ENCODE results near the gene DCTN1.

The DCTN1 gene

DNA sequence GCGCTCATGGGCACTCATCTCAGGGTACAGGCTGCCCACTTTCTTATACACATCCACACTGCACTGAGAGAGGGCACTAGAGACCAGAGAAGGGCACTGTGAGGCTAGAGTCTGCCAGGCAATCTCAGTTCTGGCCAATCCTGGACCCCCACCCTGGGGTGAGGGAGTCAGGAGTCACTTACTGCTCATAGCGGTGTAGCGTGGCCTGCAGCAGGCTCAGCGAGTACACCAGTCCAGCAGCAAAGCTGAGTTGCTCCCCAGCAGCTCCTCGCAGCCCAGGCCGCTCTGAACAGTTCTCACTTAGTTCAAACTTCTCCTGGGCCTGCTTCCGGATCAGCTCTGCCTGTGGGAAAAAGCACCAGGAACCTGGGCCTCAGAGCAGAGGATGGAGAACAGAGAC lies 12.3 kb downstream of the DCTN1 start:
- no peak for DNase-seq (ENCODE audit: low read depth)
- H3K4me3 ChIP-seq (ENCODE audit: low read depth, low read length) = no peak overlapping the region
- no peak for TF ChIP-seq MYC (IDR thresholded peaks at IDR 0.05; ENCODE audit: low read depth, low read length)
- TF ChIP-seq POLR2A (IDR thresholded peaks at IDR 0.05; ENCODE audit: extremely low read depth, insufficient read length) = no peak
- TF ChIP-seq, protein P1, sequence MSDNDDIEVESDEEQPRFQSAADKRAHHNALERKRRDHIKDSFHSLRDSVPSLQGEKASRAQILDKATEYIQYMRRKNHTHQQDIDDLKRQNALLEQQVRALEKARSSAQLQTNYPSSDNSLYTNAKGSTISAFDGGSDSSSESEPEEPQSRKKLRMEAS (IDR thresholded peaks at IDR 0.05; ENCODE audit: low read depth, low read length) = no peak
- TF ChIP-seq, protein P2, sequence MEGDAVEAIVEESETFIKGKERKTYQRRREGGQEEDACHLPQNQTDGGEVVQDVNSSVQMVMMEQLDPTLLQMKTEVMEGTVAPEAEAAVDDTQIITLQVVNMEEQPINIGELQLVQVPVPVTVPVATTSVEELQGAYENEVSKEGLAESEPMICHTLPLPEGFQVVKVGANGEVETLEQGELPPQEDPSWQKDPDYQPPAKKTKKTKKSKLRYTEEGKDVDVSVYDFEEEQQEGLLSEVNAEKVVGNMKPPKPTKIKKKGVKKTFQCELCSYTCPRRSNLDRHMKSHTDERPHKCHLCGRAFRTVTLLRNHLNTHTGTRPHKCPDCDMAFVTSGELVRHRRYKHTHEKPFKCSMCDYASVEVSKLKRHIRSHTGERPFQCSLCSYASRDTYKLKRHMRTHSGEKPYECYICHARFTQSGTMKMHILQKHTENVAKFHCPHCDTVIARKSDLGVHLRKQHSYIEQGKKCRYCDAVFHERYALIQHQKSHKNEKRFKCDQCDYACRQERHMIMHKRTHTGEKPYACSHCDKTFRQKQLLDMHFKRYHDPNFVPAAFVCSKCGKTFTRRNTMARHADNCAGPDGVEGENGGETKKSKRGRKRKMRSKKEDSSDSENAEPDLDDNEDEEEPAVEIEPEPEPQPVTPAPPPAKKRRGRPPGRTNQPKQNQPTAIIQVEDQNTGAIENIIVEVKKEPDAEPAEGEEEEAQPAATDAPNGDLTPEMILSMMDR (IDR thresholded peaks at IDR 0.05; ENCODE audit: low read depth, low read length) = no peak

DNA sequence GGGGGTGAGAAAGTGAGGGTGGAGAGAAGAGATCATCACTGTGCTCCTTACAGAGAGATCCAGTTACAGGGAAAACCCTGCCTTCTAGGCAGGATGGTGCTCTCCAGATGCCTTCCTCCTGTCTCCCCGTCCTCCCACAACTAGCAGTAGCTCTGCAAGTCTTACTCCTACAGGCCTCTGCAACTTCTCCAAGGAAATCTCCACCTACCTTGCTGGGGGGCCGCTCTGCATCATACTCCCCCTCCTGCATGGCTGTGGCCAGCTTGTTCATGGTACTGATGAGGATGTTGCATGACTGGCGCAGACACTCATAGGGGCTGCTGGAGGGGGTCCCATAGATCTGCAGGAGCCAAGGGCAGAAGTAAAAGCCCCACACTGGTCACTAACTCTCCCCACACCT lies 14.1 kb downstream of the DCTN1 start:
- no peak overlapping the region for H3K4me3 ChIP-seq (ENCODE audit: low read depth, low read length)
- no peak for DNase-seq (ENCODE audit: low read depth)
- TF ChIP-seq MYC (IDR thresholded peaks at IDR 0.05; ENCODE audit: low read depth, low read length) = no peak
- TF ChIP-seq, protein P1 (IDR thresholded peaks at IDR 0.05; ENCODE audit: low read depth, low read length) = no peak
- TF ChIP-seq POLR2A (IDR thresholded peaks at IDR 0.05; ENCODE audit: extremely low read depth, insufficient read length) = no peak
- TF ChIP-seq, protein P2 (IDR thresholded peaks at IDR 0.05; ENCODE audit: low read depth, low read length) = no peak

DNA sequence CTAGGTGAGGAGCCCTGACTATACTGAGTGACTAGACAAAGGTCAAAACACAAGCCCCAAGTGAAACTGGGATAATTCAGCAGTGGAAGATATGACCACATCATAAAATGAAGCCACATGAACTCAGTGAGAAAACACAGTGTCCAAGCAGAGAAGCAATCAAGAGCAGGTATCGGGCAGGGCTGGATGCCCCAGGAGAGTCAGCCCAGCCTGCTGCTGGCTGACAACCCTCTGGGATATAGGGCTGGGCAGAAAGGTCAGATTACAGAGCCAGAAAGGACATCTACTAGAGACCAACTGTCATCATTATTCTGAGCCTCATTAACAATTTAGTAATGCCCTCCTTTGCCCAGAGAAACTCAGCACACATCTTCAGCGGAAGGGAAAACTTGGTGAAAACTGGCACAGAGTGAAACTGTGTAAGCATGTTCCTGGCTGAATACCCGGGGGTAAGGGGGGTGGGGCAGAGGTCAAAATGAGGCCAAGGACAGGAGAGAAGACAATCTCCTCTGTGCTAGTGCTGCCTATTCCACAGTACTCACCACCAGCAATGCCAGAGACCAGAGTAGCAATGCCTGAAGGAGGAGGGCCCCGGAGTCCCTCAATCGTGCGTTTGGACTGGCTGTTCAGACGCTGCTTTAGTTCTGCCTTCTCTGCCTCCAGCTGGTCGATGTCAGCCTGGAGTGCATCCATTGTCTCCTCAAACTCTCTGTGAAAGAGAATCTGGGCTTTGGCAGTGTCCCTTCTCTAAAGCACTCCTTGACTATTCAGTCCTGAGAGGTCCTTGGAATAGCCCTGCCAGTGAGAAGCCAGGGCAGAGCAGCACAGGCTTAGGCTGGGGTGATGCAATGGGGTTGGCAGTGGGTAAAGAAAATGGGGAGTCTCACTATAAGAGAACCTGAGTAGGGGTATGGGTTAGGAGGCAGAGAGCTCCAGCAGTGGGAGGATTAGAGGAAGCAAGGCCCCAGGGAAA lies 15.3 kb downstream of the DCTN1 start:
- TF ChIP-seq POLR2A (IDR thresholded peaks at IDR 0.05; ENCODE audit: extremely low read depth, insufficient read length) (no peak), MYC (IDR thresholded peaks at IDR 0.05; ENCODE audit: low read depth, low read length) (no peak)
- TF ChIP-seq, protein P1 (IDR thresholded peaks at IDR 0.05; ENCODE audit: low read depth, low read length) = no peak
- TF ChIP-seq, protein P2 (IDR thresholded peaks at IDR 0.05; ENCODE audit: low read depth, low read length) = no peak
- no peak overlapping the region for H3K4me3 ChIP-seq (ENCODE audit: low read depth, low read length)
- DNase-seq (ENCODE audit: low read depth) = no peak

DNA sequence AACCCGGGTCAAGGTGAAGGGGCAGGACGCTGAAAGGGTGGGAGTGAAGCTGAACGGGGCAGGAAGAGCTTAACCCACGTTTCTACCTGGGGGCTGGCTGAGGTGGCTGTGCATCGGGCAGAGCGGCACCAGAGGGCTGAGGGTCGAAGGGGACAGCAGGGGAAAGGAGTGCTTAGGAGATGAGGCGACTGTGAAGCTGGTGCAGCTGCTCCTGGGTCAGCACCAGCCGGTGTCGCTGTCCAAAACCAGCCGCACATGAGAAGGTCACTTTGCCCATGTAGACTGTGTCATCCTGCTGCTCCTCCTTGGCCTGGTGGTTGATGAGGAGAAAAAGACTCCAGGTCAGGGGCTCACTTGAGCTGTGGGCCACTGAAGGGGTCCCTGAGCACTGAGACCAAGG lies 18.8 kb downstream of the DCTN1 start:
- TF ChIP-seq MYC (IDR thresholded peaks at IDR 0.05; ENCODE audit: low read depth, low read length) (no peak), POLR2A (IDR thresholded peaks at IDR 0.05; ENCODE audit: extremely low read depth, insufficient read length) (no peak)
- TF ChIP-seq, protein P2 (IDR thresholded peaks at IDR 0.05; ENCODE audit: low read depth, low read length) = no peak
- DNase-seq (ENCODE audit: low read depth) = no peak
- no peak overlapping the region for H3K4me3 ChIP-seq (ENCODE audit: low read depth, low read length)

DNA sequence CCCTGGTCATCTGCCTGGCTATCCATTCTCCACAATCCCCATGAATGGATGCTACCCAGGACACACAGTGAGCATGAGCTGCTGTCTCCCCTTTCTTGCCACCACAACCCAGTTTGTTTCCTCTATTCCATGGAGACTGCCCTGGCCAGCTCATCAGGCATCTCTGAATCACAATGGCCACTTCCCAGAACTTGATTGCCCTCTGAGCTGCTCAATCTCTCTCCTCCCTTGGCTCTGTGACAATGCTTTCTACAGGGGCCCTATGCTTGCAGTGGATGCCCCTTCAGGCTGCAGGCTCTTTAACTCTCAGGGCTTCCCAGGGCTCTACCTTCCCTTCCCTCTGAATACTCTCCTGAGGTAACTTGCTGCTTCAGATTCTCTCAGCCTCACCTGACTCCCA lies 22.5 kb downstream of the DCTN1 start:
- DNase-seq (ENCODE audit: low read depth) = no peak
- TF ChIP-seq MYC (IDR thresholded peaks at IDR 0.05; ENCODE audit: low read depth, low read length) = no peak
- no peak for TF ChIP-seq POLR2A (IDR thresholded peaks at IDR 0.05; ENCODE audit: extremely low read depth, insufficient read length)
- TF ChIP-seq, protein P1 (IDR thresholded peaks at IDR 0.05; ENCODE audit: low read depth, low read length) = no peak
- TF ChIP-seq, protein P2 (IDR thresholded peaks at IDR 0.05; ENCODE audit: low read depth, low read length) = no peak
- H3K4me3 ChIP-seq (ENCODE audit: low read depth, low read length) = no peak overlapping the region
